Measurements from ENCODE around the gene ZBTB7C. TPM values are rescaled to one million over a fixed set of nuclear protein-coding genes. Genes with fewer than 3 reads are reported as not detected.

The ZBTB7C gene
- total RNA-seq, 1 experiment from 2014 or later, result 0.33 TPM

GRCh38 chr18:48228301-48228715 lies 180.9 kb downstream of the ZBTB7C start:
- H3K9ac ChIP-seq (ENCODE audit: extremely low read depth, insufficient read length, low read length), result no peak overlapping the region
- Mint-ChIP-seq H3K36me3 (ENCODE audit: insufficient read depth in 1 of 3, low read depth in 3 of 3) (no peaks in the 10 kb centered on the region), H3K27me3 (ENCODE audit: low read depth) (no peaks in the 10 kb centered on the region; the same call in none of the 2 replicates), H3K4me3 (no peak overlapping the region), H3K27ac (peak overlapping the region in 1 of 3 experiments; percentile 1; a peak in 1 of 7 replicates), H3K9me3 (no peaks in the 10 kb centered on the region), H3K4me1 (peaks cover 3 to 14% of the 10 kb centered on the region in 2 experiments; a peak in 2 of 4 replicates)
- no peaks in the 10 kb centered on the region for H3K79me1 ChIP-seq (ENCODE audit: insufficient read depth, low read depth, low read length, poor library complexity, severe bottlenecking)
- H2BK20ac ChIP-seq (ENCODE audit: low read depth, low read length, poor library complexity, severe bottlenecking), result no peak overlapping the region
- WGBS (ENCODE audit: extremely low coverage, insufficient read length, low lambda C conversion rate), result no CpG with 5 or more reads among the region's 2 CpGs
- H2BK5ac ChIP-seq (ENCODE audit: insufficient read length, low read length), result no peak overlapping the region
- H3K79me2 ChIP-seq (ENCODE audit: insufficient read depth, low read length), result no peaks in the 10 kb centered on the region
- H4K5ac ChIP-seq (ENCODE audit: insufficient read length, low read depth, low read length), result no peak overlapping the region
- H3K9me3 ChIP-seq (ENCODE audit: control insufficient read depth, low read depth, low read length), result no peaks in the 10 kb centered on the region
- no peak overlapping the region for H3K18ac ChIP-seq (ENCODE audit: insufficient read length, low read depth, low read length)
- no peak overlapping the region for H2BK120ac ChIP-seq (ENCODE audit: low read depth, low read length, poor library complexity, severe bottlenecking)
- H2AFZ ChIP-seq (ENCODE audit: low read length), result no peak overlapping the region
- H3K4ac ChIP-seq (ENCODE audit: low read depth, low read length), result no peak overlapping the region
- no peak overlapping the region for H3K27ac ChIP-seq (ENCODE audit: insufficient read length, low read depth, low read length)
- H2BK12ac ChIP-seq (ENCODE audit: insufficient read length, low read depth, low read length), result no peak overlapping the region
- H4K91ac ChIP-seq (ENCODE audit: insufficient read length, low read depth, low read length), result no peak overlapping the region
- no peak overlapping the region for H3K4me2 ChIP-seq (ENCODE audit: insufficient read depth, insufficient read length, low read length)
- no peaks in the 10 kb centered on the region for H3K23me2 ChIP-seq (ENCODE audit: insufficient read length, low read depth, low read length, poor library complexity, severe bottlenecking)
- no peaks in the 10 kb centered on the region for H3K4me1 ChIP-seq (ENCODE audit: insufficient read depth, low read length)
- H3T11ph ChIP-seq (ENCODE audit: low read length), result no peak overlapping the region
- no peak overlapping the region for H3K23ac ChIP-seq (ENCODE audit: insufficient read length, low read depth, low read length)
- no peak for DNase-seq
- no peak overlapping the region for H4K8ac ChIP-seq (replicated peaks; ENCODE audit: insufficient read length, low read depth, low read length)
- H3K14ac ChIP-seq (ENCODE audit: insufficient read depth, low read length), result no peak overlapping the region
- H2BK15ac ChIP-seq (ENCODE audit: low read depth, low read length), result no peak overlapping the region
- no peaks in the 10 kb centered on the region for H4K20me1 ChIP-seq (ENCODE audit: control insufficient read depth, insufficient read depth, insufficient read length)
- TF ChIP-seq CTCF (conservative IDR thresholded peaks at IDR 0.05), result no peak
- H3K56ac ChIP-seq (ENCODE audit: insufficient read length, low read depth, low read length), result no peak overlapping the region
- no peak overlapping the region for H2AK5ac ChIP-seq (ENCODE audit: insufficient read length, low read length)
- H3K27me3 ChIP-seq (ENCODE audit: insufficient read depth, low read length), result no peaks in the 10 kb centered on the region

All from H9 (cell line).